ENCODE results near the gene ATP8A2.

DNA sequence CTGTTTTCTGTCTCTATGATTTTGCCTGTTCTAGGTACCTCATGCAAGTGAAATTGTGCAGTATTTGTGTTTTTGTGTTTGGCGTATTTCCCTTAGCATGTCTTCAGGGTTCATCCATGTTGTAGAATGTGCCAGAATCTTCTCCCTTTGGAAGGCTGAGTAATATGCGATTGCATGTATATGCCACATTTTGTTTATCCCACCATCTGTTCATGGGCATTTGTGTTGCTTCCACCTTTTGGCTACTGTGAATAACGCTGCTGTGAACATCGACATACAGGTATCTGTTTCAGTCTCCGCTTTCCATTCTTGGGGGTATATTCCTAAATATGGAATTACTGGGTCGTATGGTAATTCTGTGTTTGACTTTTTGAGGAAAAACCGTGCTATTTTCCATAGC, 190.0 kb downstream of the ATP8A2 start:
- no peak for TF ChIP-seq POLR2A (IDR thresholded peaks at IDR 0.05)
- TF ChIP-seq CTCF (IDR thresholded peaks at IDR 0.05) = no peak
- no peak for TF ChIP-seq EP300 (IDR thresholded peaks at IDR 0.05)
